CD4-positive, alpha-beta T cell (primary cell): Measurements from ENCODE around the gene CMAS. TPM values are rescaled to one million over a fixed set of nuclear protein-coding genes. Genes with fewer than 3 reads are reported as not detected.

Experiments
- ATAC-seq: fragments of 200-7000 bp; cut with Tn5 transposase; one replicate; pipeline ENCODE4 v1.10.0; 2022; ENCODE audit warnings: mild to moderate bottlenecking; ENCODE audit not compliant: poor library complexity
- CTCF ChIA-PET: fragments of 350-600 bp; sonication (Branson Sonifier 250); formaldehyde crosslinking; loops from one replicate; lab custom pipeline; 2021; ENCODE audit warnings: antibody characterized with exemption, inconsistent platforms; lab: Charles Lee
- POLR2A ChIA-PET: fragments of 350-600 bp; sonication (Branson Sonifier 250); formaldehyde crosslinking; loops from one replicate; lab custom pipeline; 2021; ENCODE audit warnings: antibody characterized with exemption, inconsistent platforms; lab: Charles Lee
- DNase-seq, 14 experiments: peaks; one replicate each; pipeline ENCODE4 v3.0.0-alpha.2; 2013 to 2020; ENCODE audit warnings: mixed read lengths in 2 of 14
- H3K27ac ChIP-seq, 2 donors: one replicate each; pipeline versions ENCODE4 v1.5.1 to v1.7.0; 2013; ENCODE audit warnings: low read length in 2 of 2, low read depth in 1 of 2, mild to moderate bottlenecking in 1 of 2
- H3K27me3 ChIP-seq, 2 experiments: 1 replicate in 1 of 2; 2 replicates in 1 of 2; pipeline versions ENCODE4 v1.6.1 to v1.7.0; 2013; ENCODE audit warnings: low read length in 2 of 2, control low read depth in 1 of 2, mild to moderate bottlenecking in 1 of 2, moderate library complexity in 1 of 2; ENCODE audit not compliant: insufficient read depth in 2 of 2, control insufficient read depth in 1 of 2
- H3K36me3 ChIP-seq: one replicate; pipeline ENCODE4 v1.6.1; 2013; ENCODE audit warnings: low read length, control low read depth; ENCODE audit not compliant: insufficient read depth
- H3K4me1 ChIP-seq: one replicate; pipeline ENCODE4 v1.6.1; 2013; ENCODE audit warnings: low read length, control low read depth; ENCODE audit not compliant: insufficient read depth
- H3K4me3 ChIP-seq: one replicate; pipeline ENCODE4 v1.5.1; 2013; ENCODE audit warnings: mild to moderate bottlenecking, low read length, moderate library complexity
- H3K9me3 ChIP-seq, 2 experiments: 1 replicate in 1 of 2; 2 replicates in 1 of 2; pipeline versions ENCODE4 v1.6.1 to v1.7.0; 2013; ENCODE audit warnings: low read length in 2 of 2, mild to moderate bottlenecking in 2 of 2, control low read depth in 1 of 2, moderate library complexity in 1 of 2; ENCODE audit not compliant: control insufficient read depth in 1 of 2, insufficient read depth in 1 of 2
- H3K27ac Mint-ChIP-seq: one replicate; pipeline ENCODE4 v1.8.0; 2020; ENCODE audit warnings: mixed read lengths
- H3K27me3 Mint-ChIP-seq: one replicate; pipeline ENCODE4 v1.8.0; 2021; ENCODE audit warnings: mixed read lengths
- H3K36me3 Mint-ChIP-seq: one replicate; pipeline ENCODE4 v1.8.0; 2021; ENCODE audit warnings: low read depth, mixed read lengths
- H3K4me1 Mint-ChIP-seq: one replicate; pipeline ENCODE4 v1.8.0; 2021; ENCODE audit warnings: low read depth, mixed read lengths
- H3K4me3 Mint-ChIP-seq: one replicate; pipeline ENCODE4 v1.8.0; 2020; ENCODE audit warnings: mild to moderate bottlenecking, mixed read lengths
- H3K9me3 Mint-ChIP-seq: one replicate; pipeline ENCODE4 v1.8.0; 2020; ENCODE audit warnings: mixed read lengths
- CTCF ChIP-seq: fragments of 200-600 bp; IDR thresholded peaks from one replicate; pipeline ENCODE4 v1.8.0; 2022; ENCODE audit warnings: antibody characterized with exemption, mild to moderate bottlenecking
- intact Hi-C, 2 experiments: fragments of 100-400 bp; cut with DNase I in 1 of 2; cut with micrococcal nuclease in 1 of 2; formaldehyde crosslinking; loops; one replicate each; pipeline versions ENCODE4 v1.15.1 to v1.9.0; 2023 to 2025; cut with DNase I, micrococcal nuclease
- total RNA-seq, 174 experiments: library from RNA in 2 of 174; stranded (reverse) in 2 of 174; gene quantifications; one replicate each; pipeline ENCODE4 v1.2.3 and lab custom pipeline; 2021 to 2026

The CMAS gene
- total RNA-seq, 2 experiments from 2014 or later, result 5.5 to 7.0 TPM

GRCh38 chr12:22064968-22065367 lies 18.9 kb downstream of the CMAS start:
- ChIA-PET CTCF (no interaction called here), POLR2A (no interaction called here)
- H3K4me3 ChIP-seq, result no peak overlapping the region
- no peaks in the 10 kb centered on the region for H3K4me1 Mint-ChIP-seq
- no peaks in the 10 kb centered on the region for H3K9me3 Mint-ChIP-seq
- no peak overlapping the region for H3K27ac ChIP-seq
- peaks cover 30% of the 10 kb centered on the region for H3K36me3 ChIP-seq
- H3K27me3 Mint-ChIP-seq, result no peaks in the 10 kb centered on the region
- no peak for TF ChIP-seq CTCF
- peaks cover 51% of the 10 kb centered on the region for H3K36me3 Mint-ChIP-seq
- no peaks in the 10 kb centered on the region for H3K27me3 ChIP-seq
- H3K4me3 Mint-ChIP-seq, result no peak overlapping the region
- H3K4me1 ChIP-seq, result no peaks in the 10 kb centered on the region
- DNase-seq, result no peak
- H3K27ac Mint-ChIP-seq, result no peak overlapping the region
- no peak for ATAC-seq
- H3K9me3 ChIP-seq, result no peaks in the 10 kb centered on the region
- intact Hi-C loops, result no loop called here

GRCh38 chr12:22066310-22066709 lies 20.3 kb downstream of the CMAS start:
- H3K4me1 ChIP-seq, result no peaks in the 10 kb centered on the region
- peaks cover 50% of the 10 kb centered on the region for H3K36me3 Mint-ChIP-seq
- H3K27ac Mint-ChIP-seq, result no peak overlapping the region
- no peak for TF ChIP-seq CTCF
- ChIA-PET CTCF (no interaction called here), POLR2A (no interaction called here)
- ATAC-seq, result peak; percentile 43
- H3K27ac ChIP-seq, result no peak overlapping the region
- H3K4me3 Mint-ChIP-seq, result no peak overlapping the region
- H3K9me3 Mint-ChIP-seq, result no peaks in the 10 kb centered on the region
- DNase-seq, result no peak
- H3K4me1 Mint-ChIP-seq, result no peaks in the 10 kb centered on the region
- no peak overlapping the region for H3K4me3 ChIP-seq
- H3K36me3 ChIP-seq, result peaks cover 25% of the 10 kb centered on the region
- intact Hi-C loops, result no loop called here
- no peaks in the 10 kb centered on the region for H3K27me3 Mint-ChIP-seq
- H3K9me3 ChIP-seq, result no peaks in the 10 kb centered on the region
- no peaks in the 10 kb centered on the region for H3K27me3 ChIP-seq

- ATAC-seq, result no peak
- Histone ChIP-seq H3K27ac (no peak overlapping the region), H3K36me3 (peaks cover 6% of the 10 kb centered on the region), H3K4me1 (no peaks in the 10 kb centered on the region), H3K4me3 (no peak overlapping the region), H3K9me3 (no peaks in the 10 kb centered on the region), H3K27me3 (no peaks in the 10 kb centered on the region)
- no peak for TF ChIP-seq CTCF
- no peaks in the 10 kb centered on the region for H3K9me3 Mint-ChIP-seq
- POLR2A ChIA-PET, result interaction anchor here (0.6 kb wide), 1 partner anchor 189 kb away, joined by 3 read pairs; no protein-coding TSS in a partner anchor
- intact Hi-C loops, result no loop called here
- no peaks in the 10 kb centered on the region for H3K4me1 Mint-ChIP-seq
- no peak overlapping the region for H3K27ac Mint-ChIP-seq
- no peaks in the 10 kb centered on the region for H3K27me3 Mint-ChIP-seq
- DNase-seq, result no peak
- CTCF ChIA-PET, result interaction anchor here (1.8 kb wide), 1 partner anchor 13 kb away, joined by 7 read pairs; no protein-coding TSS in a partner anchor
- no peak overlapping the region for H3K4me3 Mint-ChIP-seq
- H3K36me3 Mint-ChIP-seq, result peaks cover 23% of the 10 kb centered on the region
These were observed 23.8 kb downstream of the CMAS start for GRCh38 chr12:22069851-22070250.
